SK-N-MC (cell line): ENCODE data around the gene TOX2.
A peak's percentile ranks its signal among the peaks of the same experiment; 100 is the strongest.

Experiments used
- DNase-seq: peaks from one replicate; pipeline ENCODE4 v3.0.0-alpha.2; 2011; ENCODE audit warnings: low read depth, low spot score
- H3K27ac ChIP-seq: fragments of 200-600 bp; sonication (generic); 2 replicates; pipeline ENCODE4 v1.5.1; 2016; ENCODE audit warnings: mixed run types
- H3K36me3 ChIP-seq: fragments of 200-600 bp; sonication (generic); 2 replicates; pipeline ENCODE4 v1.6.1; 2017; ENCODE audit warnings: antibody characterized with exemption, low read length, mixed read lengths; ENCODE audit not compliant: insufficient read depth
- H3K4me3 ChIP-seq: fragments of 200-600 bp; sonication (generic); 2 replicates; pipeline ENCODE4 v1.5.1; 2016
- H3K9ac ChIP-seq: fragments of 200-600 bp; sonication (generic); 2 replicates; pipeline ENCODE4 v1.8.0; 2017; ENCODE audit warnings: mixed run types, mixed read lengths; ENCODE audit not compliant: insufficient read length
- H3K9me3 ChIP-seq: fragments of 200-600 bp; sonication (generic); 2 replicates; pipeline ENCODE4 v1.6.1; 2017; ENCODE audit warnings: low read depth, mild to moderate bottlenecking, antibody characterized with exemption, low read length, moderate library complexity, mixed read lengths
- EZH2 ChIP-seq: fragments of 200-600 bp; sonication (generic); IDR thresholded peaks from one replicate; pipeline ENCODE4 v1.6.1; 2017; ENCODE audit warnings: antibody characterized with exemption
- FOXP2 ChIP-seq: optimal IDR thresholded peaks from 2 replicates; pipeline ENCODE3; 2011; ENCODE audit warnings: mild to moderate bottlenecking, moderate library complexity; ENCODE audit not compliant: insufficient read depth; ENCODE audit errors: extremely low read length, control extremely low read depth
- POLR2AphosphoS5 ChIP-seq: IDR thresholded peaks from 2 replicates; pipeline ENCODE4 v1.6.1; 2012; ENCODE audit warnings: mild to moderate bottlenecking, low read depth, low read length, borderline replicate concordance

TOX2 gene

DNA sequence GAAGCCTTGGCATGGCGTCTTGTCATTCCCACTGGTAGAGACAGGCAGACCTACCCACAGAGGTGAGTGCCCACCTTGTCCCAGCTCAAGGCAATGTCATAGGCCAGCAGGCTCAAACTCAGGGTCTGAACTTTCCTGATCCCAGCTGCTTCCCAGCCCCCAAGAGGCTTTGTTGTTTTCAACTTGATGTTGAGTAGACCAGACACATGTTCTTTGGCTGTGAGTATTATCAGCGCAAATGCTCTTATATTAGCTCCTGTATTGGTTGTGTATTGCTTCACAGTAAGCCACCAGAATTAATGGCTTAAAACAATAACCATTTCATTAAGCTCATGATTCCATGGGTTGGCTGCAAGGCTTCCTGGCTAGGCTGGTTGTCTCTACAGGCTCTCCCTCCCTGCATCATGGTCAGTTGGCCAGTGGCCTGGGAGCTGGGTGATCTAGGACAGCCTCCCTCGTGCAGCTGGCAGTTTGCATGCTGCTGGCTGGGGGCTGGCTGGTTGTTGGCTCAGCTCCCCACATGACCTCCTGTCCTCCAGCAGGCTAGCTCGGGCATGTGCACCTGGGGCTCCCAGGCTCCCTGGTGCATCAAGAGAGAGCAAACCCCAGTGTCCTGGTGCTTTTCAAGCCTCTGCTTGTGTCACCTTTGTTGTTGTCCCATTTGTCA lies 21.6 kb downstream of the TOX2 start:
- Histone ChIP-seq H3K9me3 (no peaks in the 10 kb centered on the region), H3K36me3 (no peaks in the 10 kb centered on the region), H3K9ac (no peak overlapping the region), H3K27ac (peak overlapping the region; percentile 88; the same call in 1 of the 2 replicates), H3K4me3 (no peak overlapping the region)
- DNase-seq = no peak
- TF ChIP-seq FOXP2 (no peak), EZH2 (no peak), POLR2AphosphoS5 (no peak)

DNA sequence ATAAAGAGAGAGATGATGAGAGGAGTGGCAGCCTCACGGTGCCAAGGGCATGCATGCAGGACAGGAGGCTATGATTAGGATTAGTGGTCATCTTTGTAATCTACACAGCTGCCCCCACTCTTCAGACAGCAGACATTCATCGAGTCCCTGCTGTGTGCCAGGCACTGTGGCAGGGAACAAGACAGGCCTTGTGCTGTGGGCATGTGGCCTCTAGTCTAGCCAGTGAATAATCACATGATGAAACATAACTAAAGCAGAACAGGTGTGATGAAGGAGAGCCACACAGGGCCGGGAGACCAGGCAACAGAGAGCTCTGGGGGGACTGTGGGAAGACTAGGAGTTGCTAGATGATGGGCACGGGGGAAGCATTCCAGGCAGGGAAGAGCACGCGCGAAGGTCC lies 22.2 kb downstream of the TOX2 start:
- Histone ChIP-seq H3K27ac (peak overlapping the region; percentile 88), H3K36me3 (no peaks in the 10 kb centered on the region), H3K9ac (no peak overlapping the region), H3K4me3 (no peak overlapping the region), H3K9me3 (no peaks in the 10 kb centered on the region)
- TF ChIP-seq POLR2AphosphoS5 (no peak), EZH2 (no peak), FOXP2 (no peak)
- DNase-seq = no peak

DNA sequence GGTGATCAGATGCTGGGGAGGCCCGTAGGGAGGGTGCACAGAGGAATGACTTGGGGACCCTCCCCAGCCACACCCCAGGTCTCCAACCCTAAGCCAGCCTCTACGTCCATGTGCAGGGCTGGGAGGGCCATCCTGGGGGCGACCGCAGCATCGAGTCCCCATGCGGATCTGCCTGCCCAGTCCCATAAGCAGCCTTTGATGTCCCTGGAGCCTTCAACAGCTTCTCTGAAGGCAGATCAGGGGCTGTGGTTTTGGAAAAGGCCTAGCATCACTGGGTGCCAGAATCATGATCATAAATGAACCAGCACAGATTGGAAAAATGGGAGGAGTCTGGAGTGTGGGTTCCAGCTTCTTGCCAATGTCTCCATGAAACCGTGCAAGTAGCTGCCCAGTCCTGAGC lies 22.9 kb downstream of the TOX2 start:
- TF ChIP-seq FOXP2 (no peak), EZH2 (no peak), POLR2AphosphoS5 (no peak)
- Histone ChIP-seq H3K27ac (peak overlapping the region; percentile 88; the same call in 1 of the 2 replicates), H3K9ac (no peak overlapping the region), H3K9me3 (no peaks in the 10 kb centered on the region), H3K4me3 (no peak overlapping the region), H3K36me3 (no peaks in the 10 kb centered on the region)
- DNase-seq = no peak

DNA sequence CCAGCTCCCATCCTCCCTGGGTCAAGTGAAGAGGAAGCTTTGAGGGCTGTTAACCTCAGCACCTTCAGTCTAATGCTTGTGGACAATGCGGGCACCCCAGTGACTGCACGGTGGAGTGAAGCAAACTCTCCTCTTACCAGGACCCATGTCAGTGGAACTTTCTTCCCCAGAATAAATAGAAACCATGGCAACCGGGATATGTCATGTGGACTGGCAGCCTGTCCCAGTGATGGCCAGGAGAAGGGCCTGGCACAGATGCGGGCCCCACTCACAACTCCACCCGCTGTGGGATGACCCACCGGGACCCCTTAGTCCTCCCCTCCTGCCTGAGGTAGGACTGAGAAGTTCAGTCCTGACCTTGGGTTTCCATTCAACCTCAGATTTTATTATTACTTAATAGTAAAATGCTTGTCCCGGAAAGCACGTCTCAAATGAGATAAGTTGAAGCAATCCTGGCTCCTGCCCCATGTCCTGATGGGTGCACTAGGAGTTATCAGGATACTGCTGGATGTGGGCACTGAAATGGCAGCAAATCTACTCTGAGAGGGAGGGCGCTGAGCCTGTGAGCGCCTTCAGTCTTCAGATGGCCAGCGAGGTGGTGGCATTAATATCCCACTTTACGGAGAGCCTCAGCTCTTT lies 23.5 kb downstream of the TOX2 start:
- no peaks in the 10 kb centered on the region for H3K36me3 ChIP-seq
- no peaks in the 10 kb centered on the region for H3K9me3 ChIP-seq
- H3K9ac ChIP-seq = no peak overlapping the region
- peak overlapping the region; percentile 88 for H3K27ac ChIP-seq
- H3K4me3 ChIP-seq = no peak overlapping the region
- no peak for TF ChIP-seq EZH2
- TF ChIP-seq FOXP2 = no peak
- TF ChIP-seq POLR2AphosphoS5 = no peak
- no peak for DNase-seq

DNA sequence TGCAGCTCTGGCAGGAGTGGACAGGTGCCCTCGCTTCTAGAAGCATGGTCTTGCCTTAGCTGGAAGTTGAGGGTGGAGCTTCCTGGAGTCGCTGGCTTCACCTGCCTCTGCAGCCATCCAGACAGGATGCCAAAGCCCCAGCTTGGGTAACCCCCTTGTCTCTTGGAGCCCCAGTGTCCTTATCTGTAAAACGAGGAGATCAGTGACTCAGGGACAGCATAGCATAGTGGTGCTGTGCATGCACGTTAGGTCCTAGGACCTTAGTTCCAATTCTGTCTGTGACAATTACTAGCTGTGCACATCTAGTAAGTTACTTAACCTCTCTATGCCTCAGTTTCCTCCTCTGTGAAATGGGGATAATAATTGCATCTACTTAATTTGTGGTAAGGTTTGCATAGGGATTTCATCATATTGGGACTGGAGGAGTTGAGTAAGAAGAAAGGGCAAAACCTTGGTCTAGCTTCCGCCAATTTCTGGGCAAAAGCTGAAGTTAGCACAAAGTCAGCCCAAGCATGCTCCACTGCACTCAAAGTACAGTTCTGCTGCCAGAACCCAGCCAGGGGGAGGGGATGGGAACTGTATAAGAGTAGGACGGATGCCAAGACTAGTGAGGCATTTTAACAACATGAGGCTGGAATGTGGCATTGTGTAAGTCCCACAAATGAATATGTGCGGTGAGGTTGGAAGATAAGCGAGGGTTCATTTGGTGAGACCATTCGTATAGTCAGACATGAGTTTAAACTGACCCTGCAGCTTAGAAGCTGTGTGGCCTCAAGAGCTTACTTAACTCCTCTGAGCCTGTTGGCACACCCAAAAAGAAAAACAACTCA lies 24.5 kb downstream of the TOX2 start:
- peak overlapping the region; percentile 88 for H3K27ac ChIP-seq
- peak overlapping the region; percentile 48 for H3K9ac ChIP-seq
- no peak for DNase-seq
- no peaks in the 10 kb centered on the region for H3K9me3 ChIP-seq
- H3K36me3 ChIP-seq = no peaks in the 10 kb centered on the region
- TF ChIP-seq FOXP2 (no peak), POLR2AphosphoS5 (no peak), EZH2 (no peak)
- H3K4me3 ChIP-seq = peak overlapping the region; percentile 69

- no peaks in the 10 kb centered on the region for H3K9me3 ChIP-seq
- H3K36me3 ChIP-seq = no peaks in the 10 kb centered on the region
- DNase-seq = no peak
- H3K4me3 ChIP-seq = peak overlapping the region; percentile 69
- peak overlapping the region; percentile 88 for H3K27ac ChIP-seq
- TF ChIP-seq POLR2AphosphoS5 (no peak), FOXP2 (no peak), EZH2 (no peak)
- peak overlapping the region; percentile 48 for H3K9ac ChIP-seq
These were observed 25.1 kb downstream of the TOX2 start for GRCh38 chr20:43939762-43940121.

DNA sequence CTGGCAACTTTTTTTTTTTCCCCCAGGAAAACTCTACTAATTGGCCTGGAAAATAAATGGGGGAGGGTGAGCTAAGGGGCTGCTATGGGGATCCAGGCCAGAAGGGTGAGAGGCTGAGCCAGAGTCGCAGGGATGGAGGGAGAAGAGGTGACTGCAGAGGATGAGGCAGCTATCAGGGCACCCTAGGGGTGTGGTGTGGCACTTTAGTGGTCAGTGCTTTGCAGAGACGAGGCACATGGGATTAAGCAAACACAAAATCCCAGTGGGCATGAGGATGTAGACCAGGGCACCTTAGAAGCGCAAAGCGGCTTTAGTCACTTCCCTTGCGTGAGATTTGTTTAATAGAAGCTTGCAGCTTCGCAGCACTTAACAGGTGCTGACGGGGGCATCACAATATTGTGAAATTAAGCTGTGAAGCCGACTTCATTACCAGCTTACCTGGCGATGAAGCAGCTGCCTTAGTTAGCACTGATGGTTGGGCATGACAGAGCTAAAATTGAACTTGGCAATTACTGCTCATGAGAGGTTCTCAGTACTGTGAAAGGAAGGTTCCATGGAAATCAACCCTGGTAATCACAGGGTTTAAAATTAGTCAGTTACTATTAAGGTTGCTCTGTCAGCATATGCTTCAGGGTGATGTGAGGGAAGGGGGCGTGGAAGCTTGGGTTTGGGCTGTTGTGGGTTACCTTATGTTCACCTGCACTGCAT lies 26.0 kb downstream of the TOX2 start:
- TF ChIP-seq POLR2AphosphoS5 (no peak), FOXP2 (no peak), EZH2 (no peak)
- no peak for DNase-seq
- Histone ChIP-seq H3K9ac (peak overlapping the region; percentile 11), H3K36me3 (no peaks in the 10 kb centered on the region), H3K27ac (peak overlapping the region; percentile 88), H3K9me3 (no peaks in the 10 kb centered on the region), H3K4me3 (no peak overlapping the region)

DNA sequence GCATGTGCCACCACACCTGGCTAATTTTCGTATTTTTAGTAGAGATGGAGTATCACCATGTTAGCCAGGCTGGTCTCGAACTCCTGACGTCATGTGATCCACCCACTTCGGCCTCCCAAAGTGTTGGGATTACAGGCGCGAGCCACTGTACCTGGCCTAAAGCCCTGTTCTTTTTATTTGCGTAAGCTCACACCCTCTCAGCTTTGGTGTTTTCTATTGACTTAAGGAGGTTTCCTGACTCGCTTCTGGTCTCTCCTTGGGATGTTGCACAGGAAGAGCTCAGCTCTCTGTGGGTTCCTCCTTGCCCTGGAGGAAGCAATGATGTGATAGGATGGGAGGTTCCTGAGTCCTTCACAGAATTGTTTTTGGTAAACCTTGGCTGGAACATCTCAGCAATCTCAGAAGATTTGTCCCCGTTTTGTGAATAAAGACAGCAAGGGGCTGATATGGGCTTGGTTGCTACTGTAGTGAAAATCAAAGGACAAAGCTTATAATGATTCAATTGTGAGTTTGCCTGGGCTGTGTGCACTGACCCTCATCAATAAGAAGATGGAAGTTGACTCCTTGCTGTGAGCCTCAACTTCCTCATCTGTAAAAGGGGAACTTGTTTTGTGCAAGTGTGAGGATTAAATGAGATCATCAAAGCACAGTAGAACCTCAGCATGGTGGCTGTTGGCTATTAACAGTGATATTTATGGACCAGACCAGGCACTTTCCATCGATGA lies 27.0 kb downstream of the TOX2 start:
- Histone ChIP-seq H3K9me3 (no peaks in the 10 kb centered on the region), H3K27ac (peak overlapping the region; percentile 73), H3K4me3 (no peak overlapping the region), H3K9ac (peak overlapping the region; percentile 33), H3K36me3 (no peaks in the 10 kb centered on the region)
- DNase-seq = no peak
- no peak for TF ChIP-seq EZH2
- no peak for TF ChIP-seq FOXP2
- no peak for TF ChIP-seq POLR2AphosphoS5
